ENCODE data around the gene KHSRP. TPM values are rescaled to one million over a fixed set of nuclear protein-coding genes. Genes with fewer than 3 reads are reported as not detected.

Gene KHSRP
- total RNA-seq, 1 donor, result 65.9 TPM

GRCh38 chr19:6373813-6374108 is 50.9 kb downstream of the KHSRP start:
- H3K27me3 ChIP-seq (ENCODE audit: insufficient read depth, low read length), result no peaks in the 10 kb centered on the region
- H3K4me1 ChIP-seq (ENCODE audit: insufficient read depth, low read length), result peaks cover 13% of the 10 kb centered on the region
- no peaks in the 10 kb centered on the region for H3K9me3 ChIP-seq (ENCODE audit: low read depth, low read length)
- H3K4me3 ChIP-seq (ENCODE audit: low read length), result no peak overlapping the region

- Histone ChIP-seq H3K4me1 (ENCODE audit: insufficient read depth, low read length) (peaks cover 13% of the 10 kb centered on the region), H3K4me3 (ENCODE audit: low read length) (peak overlapping the region; percentile 77), H3K9me3 (ENCODE audit: low read depth, low read length) (no peaks in the 10 kb centered on the region), H3K27me3 (ENCODE audit: insufficient read depth, low read length) (no peaks in the 10 kb centered on the region)
Measured at GRCh38 chr19:6373096-6373812, 51.4 kb downstream of the KHSRP start.

- H3K4me1 ChIP-seq (ENCODE audit: insufficient read depth, low read length), result peaks cover 13% of the 10 kb centered on the region
- peak within 1 kb of the TSS; percentile 77 for H3K4me3 ChIP-seq (ENCODE audit: low read length)
- H3K9me3 ChIP-seq (ENCODE audit: low read depth, low read length), result no peaks in the 10 kb centered on the region
- H3K27me3 ChIP-seq (ENCODE audit: insufficient read depth, low read length), result no peaks in the 10 kb centered on the region
Measured at GRCh38 chr19:6372594-6373095, 52.0 kb downstream of the KHSRP start, which contains the start of gene ALKBH7. Gene ALKBH7, plus strand, starts transcription at chr19:6372794. Its CDS starts 27 bp downstream, at chr19:6372821.

DNA sequence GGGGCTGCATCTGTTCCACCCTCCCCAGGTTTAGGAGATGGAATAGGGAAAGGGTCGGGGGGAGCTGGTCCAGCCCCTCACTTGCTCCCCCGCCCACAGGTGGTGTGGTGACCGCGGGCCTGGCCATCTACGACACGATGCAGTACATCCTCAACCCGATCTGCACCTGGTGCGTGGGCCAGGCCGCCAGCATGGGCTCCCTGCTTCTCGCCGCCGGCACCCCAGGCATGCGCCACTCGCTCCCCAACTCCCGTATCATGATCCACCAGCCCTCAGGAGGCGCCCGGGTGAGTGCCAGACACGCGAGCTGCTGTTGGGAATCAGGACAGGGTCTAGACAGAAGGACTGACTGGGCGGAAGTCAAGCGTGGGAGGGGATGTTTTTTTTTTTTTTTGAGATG is 60.3 kb downstream of the KHSRP start:
- Histone ChIP-seq H3K9me3 (ENCODE audit: low read depth, low read length) (no peaks in the 10 kb centered on the region), H3K4me3 (ENCODE audit: low read length) (no peak overlapping the region), H3K27me3 (ENCODE audit: insufficient read depth, low read length) (no peaks in the 10 kb centered on the region), H3K4me1 (ENCODE audit: insufficient read depth, low read length) (peaks cover 22% of the 10 kb centered on the region)

Other genes with a start within 250 kb of the KHSRP start
- gene MLLT1, start 144.8 kb downstream of the KHSRP start, total RNA-seq, result 4.4 TPM
- gene ACER1, start 91.2 kb downstream of the KHSRP start, total RNA-seq, result 0.42 TPM
- gene CLPP, start 63.3 kb downstream of the KHSRP start, total RNA-seq, result 31.3 TPM
- 45.4 TPM for gene ALKBH7, start 52.0 kb downstream of the KHSRP start, total RNA-seq
- gene PSPN, start 48.9 kb downstream of the KHSRP start, total RNA-seq, result 1.0 TPM
- gene GTF2F1, start 31.6 kb downstream of the KHSRP start, total RNA-seq, result 35.5 TPM
- not detected for gene SLC25A41, start 9.0 kb upstream of the KHSRP start, total RNA-seq
- gene SLC25A23, start 35.0 kb upstream of the KHSRP start, total RNA-seq, result 5.9 TPM
- 4.0 TPM for gene CRB3, start 39.5 kb upstream of the KHSRP start, total RNA-seq
- gene DENND1C, start 57.0 kb upstream of the KHSRP start, total RNA-seq, result 23.9 TPM
- 0.10 TPM for gene TUBB4A, start 77.5 kb upstream of the KHSRP start, total RNA-seq
- 10.5 TPM for gene TNFSF9, start 106.2 kb upstream of the KHSRP start, total RNA-seq
- 1.4 TPM for gene CD70, start 166.3 kb upstream of the KHSRP start, total RNA-seq
- 13.0 TPM for gene TNFSF14, start 245.3 kb upstream of the KHSRP start, total RNA-seq

All from mononuclear cell (primary cell).